Tibial nerve (tissue), 4 donors: ENCODE data around the gene RNF217. TPM values are rescaled to one million over a fixed set of nuclear protein-coding genes. Genes with fewer than 3 reads are reported as not detected.

Source experiments
- DNase-seq, 2 donors: peaks; one replicate each; pipeline ENCODE4 v3.0.0-alpha.2; 2019; ENCODE audit warnings: low spot score in 2 of 2
- H3K27ac ChIP-seq, 4 donors: fragments of 200-600 bp; sonication (generic) in 3 of 4; one replicate each; pipeline ENCODE4 v1.5.1; 2017 to 2019; ENCODE audit warnings: mild to moderate bottlenecking in 1 of 4
- H3K27me3 ChIP-seq, 2 donors: fragments of 200-600 bp; sonication (generic) in 1 of 2; one replicate each; pipeline versions ENCODE4 v1.5.1 to v1.6.0; 2017 to 2019
- H3K36me3 ChIP-seq, 3 donors: fragments of 200-600 bp; sonication (generic); one replicate each; pipeline ENCODE4 v1.5.1; 2018 to 2019
- H3K4me1 ChIP-seq, 4 donors: fragments of 200-600 bp; sonication (generic) in 3 of 4; one replicate each; pipeline ENCODE4 v1.5.1; 2017 to 2019
- H3K4me3 ChIP-seq, 4 donors: fragments of 200-600 bp; sonication (generic) in 3 of 4; one replicate each; pipeline ENCODE4 v1.5.1; 2017 to 2019; ENCODE audit warnings: mild to moderate bottlenecking in 1 of 4, moderate library complexity in 1 of 4
- H3K9me3 ChIP-seq, 4 donors: fragments of 200-600 bp; sonication (generic) in 3 of 4; one replicate each; pipeline ENCODE4 v1.5.1; 2017 to 2019
- CTCF ChIP-seq, 5 experiments: fragments of 200-600 bp in 3 of 5; fragments of 450-650 bp in 2 of 5; sonication (generic) in 3 of 5; IDR thresholded peaks; one replicate each; pipeline ENCODE4 v1.5.1; 2016 to 2019; ENCODE audit warnings: antibody characterized with exemption in 5 of 5, mild to moderate bottlenecking in 3 of 5, moderate library complexity in 2 of 5
- EP300 ChIP-seq, 2 donors: sonication (generic); formaldehyde crosslinking; IDR thresholded peaks; one replicate each; pipeline ENCODE4 v1.6.1; 2017; ENCODE audit warnings: antibody characterized with exemption in 2 of 2, mild to moderate bottlenecking in 1 of 2
- POLR2A ChIP-seq, 2 donors: fragments of 450-650 bp; IDR thresholded peaks; one replicate each; pipeline ENCODE4 v1.6.1; 2017; ENCODE audit warnings: antibody characterized with exemption in 2 of 2, mild to moderate bottlenecking in 2 of 2, moderate library complexity in 2 of 2
- WGBS, 2 donors: methylation state at CpG; one replicate each; pipeline ENCODE4 v1.1.5; 2018; 5-methylcytosine and 5-hydroxymethylcytosine counted together
- total RNA-seq, 4 donors: library from RNA; depleted of rRNA; stranded (reverse); fragments of >200 nt; gene quantifications; one replicate each; pipeline ENCODE4 v1.1.0, GENCODE V29; 2016

Gene RNF217
- total RNA-seq, 4 donors from 2014 or later, result 26.7 to 40.2 (median 35.5) TPM

GRCh38 chr6:124974771-124975377, 12.6 kb downstream of the RNF217 start:
- Histone ChIP-seq H3K36me3 (peaks cover 0 to 59% (median 3%) of the 10 kb centered on the region in 3 donors), H3K4me1 (peaks cover 0 to 11% (median 0%) of the 10 kb centered on the region in 4 donors), H3K27me3 (no peaks in the 10 kb centered on the region), H3K4me3 (no peak overlapping the region), H3K27ac (no peak overlapping the region), H3K9me3 (peaks cover 0 to 10% (median 0%) of the 10 kb centered on the region in 4 donors)
- no peak for TF ChIP-seq EP300 (IDR thresholded peaks at IDR 0.05)
- no peak for TF ChIP-seq CTCF (IDR thresholded peaks at IDR 0.05)
- TF ChIP-seq POLR2A (IDR thresholded peaks at IDR 0.05), result no peak
- 82 to 84% methylated on average over 6 of the region's 6 CpGs for WGBS, 2 donors
- DNase-seq, result no peak

DNA sequence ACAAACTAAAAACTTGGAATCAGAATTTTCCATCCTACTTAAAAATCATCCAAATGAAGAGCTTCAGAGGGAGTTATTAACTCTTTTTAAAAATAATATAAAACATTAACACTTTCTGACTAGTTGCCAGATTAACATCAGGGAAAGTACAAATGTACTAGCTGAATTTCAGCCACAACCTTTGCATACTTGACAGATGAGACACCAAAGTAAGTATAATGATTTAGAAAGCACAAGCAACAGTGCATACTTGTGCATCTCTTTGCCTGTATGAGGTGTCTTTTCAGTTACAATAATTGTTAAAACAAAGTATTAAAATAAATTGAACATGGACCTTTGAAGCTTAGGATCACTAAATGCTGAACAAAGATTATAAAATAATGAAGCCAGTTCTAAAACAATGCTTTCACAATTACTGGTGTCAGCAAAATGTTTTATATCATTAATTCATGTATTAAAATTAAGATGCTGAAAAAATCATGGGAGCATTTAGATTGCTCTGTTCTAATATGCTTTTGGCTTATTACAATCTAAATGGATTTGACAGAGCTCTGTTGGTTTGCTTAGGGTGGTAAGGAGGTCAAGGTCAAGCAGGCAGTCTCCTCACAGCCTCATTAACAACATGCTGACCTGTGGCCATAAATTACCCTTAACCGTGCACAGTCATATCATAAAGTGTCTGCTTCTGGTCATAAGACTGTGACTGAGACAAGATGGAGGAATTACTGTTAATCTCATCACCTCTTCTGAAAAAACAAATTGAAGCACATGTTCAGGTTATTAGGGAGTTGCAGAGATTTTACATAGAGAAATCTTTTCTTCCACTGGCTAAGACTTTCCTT, 15.1 kb downstream of the RNF217 start:
- Histone ChIP-seq H3K9me3 (peaks cover 0 to 10% (median 0%) of the 10 kb centered on the region in 4 donors), H3K4me1 (no peaks in the 10 kb centered on the region), H3K27ac (no peak overlapping the region), H3K36me3 (peaks cover 0 to 46% (median 3%) of the 10 kb centered on the region in 3 donors), H3K27me3 (no peaks in the 10 kb centered on the region), H3K4me3 (no peak overlapping the region)
- WGBS, 2 donors, result 64 to 85% methylated on average over 1 of the region's 1 CpG
- TF ChIP-seq EP300 (IDR thresholded peaks at IDR 0.05) (no peak), CTCF (IDR thresholded peaks at IDR 0.05) (no peak), POLR2A (IDR thresholded peaks at IDR 0.05) (no peak)
- DNase-seq, result no peak

DNA sequence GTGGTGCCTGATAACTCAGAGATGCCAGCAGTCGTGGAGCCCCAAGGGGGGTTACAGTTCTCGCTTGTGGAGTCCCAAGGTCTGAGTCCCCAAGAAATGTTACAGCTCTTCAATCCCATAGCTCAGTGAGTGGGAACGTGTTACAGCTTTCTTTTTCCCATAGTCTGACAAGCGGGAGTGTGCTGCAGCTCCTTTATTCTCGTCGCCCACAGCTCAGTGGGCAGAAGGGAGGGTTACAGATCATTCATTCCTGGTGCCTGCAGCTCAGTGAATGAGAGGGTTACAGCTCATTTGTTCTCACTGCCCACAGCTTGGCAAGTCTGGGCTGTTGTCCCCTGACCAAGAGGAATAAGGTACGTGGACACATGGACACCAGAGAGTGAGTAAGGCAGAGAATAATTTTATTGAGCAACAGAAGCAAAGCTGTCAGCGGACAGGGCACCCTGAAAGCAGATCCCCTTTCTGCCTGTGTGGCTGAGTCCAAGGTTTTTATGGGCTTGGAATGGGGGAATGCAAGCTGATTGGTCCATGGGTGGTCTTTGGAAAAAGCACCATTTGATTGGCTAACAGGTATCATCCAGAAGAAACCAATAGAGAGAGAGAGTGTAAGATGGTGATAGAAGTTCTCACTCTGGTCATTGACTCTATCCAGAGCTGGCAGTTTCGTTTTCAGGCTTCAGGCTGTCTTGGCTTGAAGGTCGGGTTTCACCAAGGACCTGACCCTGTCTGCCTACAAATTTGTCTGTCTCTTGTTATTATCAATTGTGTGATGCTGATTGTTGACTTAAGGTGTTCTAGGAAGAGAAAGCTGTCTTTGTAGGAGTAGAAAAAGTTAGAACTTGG, 16.4 kb downstream of the RNF217 start:
- Histone ChIP-seq H3K4me1 (peaks cover 0 to under 1% (median 0%) of the 10 kb centered on the region in 4 donors), H3K36me3 (peaks cover 0 to 32% (median 0%) of the 10 kb centered on the region in 3 donors), H3K27ac (no peak overlapping the region), H3K9me3 (peaks cover 0 to 10% (median 0%) of the 10 kb centered on the region in 4 donors), H3K27me3 (no peaks in the 10 kb centered on the region), H3K4me3 (no peak overlapping the region)
- TF ChIP-seq CTCF (IDR thresholded peaks at IDR 0.05) (no peak), POLR2A (IDR thresholded peaks at IDR 0.05) (no peak), EP300 (IDR thresholded peaks at IDR 0.05) (no peak)
- no peak for DNase-seq
- 92 to 97% methylated on average over 10 of the region's 10 CpGs for WGBS, 2 donors

DNA sequence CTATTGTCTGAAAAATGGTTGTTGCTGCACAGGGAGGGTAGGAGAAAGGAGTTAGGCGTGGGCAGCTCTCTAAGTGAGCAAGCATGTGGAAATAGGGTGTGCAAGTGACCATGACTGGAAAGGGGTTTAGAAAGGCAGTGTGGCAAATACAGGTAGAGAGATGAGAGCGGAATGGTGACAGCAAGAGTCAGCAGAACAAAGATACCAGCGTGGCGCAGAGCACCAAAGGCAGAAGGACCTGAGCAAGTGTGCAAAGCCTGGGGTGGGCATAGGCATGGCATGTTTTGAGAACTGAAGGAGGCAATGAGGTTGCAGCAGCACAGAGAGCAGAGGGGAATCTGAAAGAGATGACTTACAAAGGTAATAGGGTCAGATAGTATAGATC, 17.0 kb downstream of the RNF217 start:
- no peak overlapping the region for H3K27ac ChIP-seq
- peaks cover 0 to 6% (median 0%) of the 10 kb centered on the region in 4 donors for H3K4me1 ChIP-seq
- no peak for DNase-seq
- TF ChIP-seq CTCF (IDR thresholded peaks at IDR 0.05) (no peak), EP300 (IDR thresholded peaks at IDR 0.05) (no peak), POLR2A (IDR thresholded peaks at IDR 0.05) (no peak)
- H3K36me3 ChIP-seq, result peaks cover 0 to 27% (median 0%) of the 10 kb centered on the region in 3 donors
- peaks cover 0 to 10% (median 0%) of the 10 kb centered on the region in 4 donors for H3K9me3 ChIP-seq
- 98 to 99% methylated on average over 4 of the region's 4 CpGs for WGBS, 2 donors
- H3K4me3 ChIP-seq, result no peak overlapping the region
- no peaks in the 10 kb centered on the region for H3K27me3 ChIP-seq
